ENCODE data around the gene TMC5. TPM values are rescaled to one million over a fixed set of nuclear protein-coding genes. Genes with fewer than 3 reads are reported as not detected.

Gene TMC5
- polyA plus RNA-seq, 1 donor from 2014 or later = not detected

DNA sequence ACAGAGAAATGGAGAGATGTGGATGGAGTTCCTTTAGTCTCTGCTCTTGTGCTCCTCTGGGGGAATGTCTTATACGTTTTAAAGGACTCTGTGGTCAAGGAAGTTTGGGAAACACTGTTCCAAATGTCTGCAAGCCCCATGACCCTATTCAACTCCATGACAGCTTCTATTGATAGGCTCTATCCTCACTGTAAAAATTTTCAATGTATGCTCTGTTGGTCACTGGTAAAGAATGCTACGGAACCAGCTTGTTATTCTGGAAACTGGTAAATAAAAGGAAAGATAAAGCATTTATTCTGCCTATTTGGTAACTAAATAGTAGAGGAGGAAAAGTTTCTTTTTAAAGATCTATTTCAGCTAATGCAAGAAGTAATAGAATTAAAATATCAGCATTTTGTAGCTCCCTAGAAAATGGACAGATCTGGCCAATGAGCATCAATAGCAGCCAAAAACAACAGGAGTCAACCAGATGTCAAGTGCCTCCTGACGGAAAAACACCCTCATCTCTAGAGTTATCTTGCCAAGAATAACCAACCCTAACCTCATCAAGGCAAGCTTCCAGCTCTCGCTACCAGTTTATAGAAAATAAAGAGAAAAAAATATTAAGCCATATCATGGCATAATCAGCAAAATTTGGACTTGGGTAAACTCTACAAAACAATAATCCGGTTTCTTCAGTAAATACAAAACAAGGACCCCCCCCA is 88.1 kb downstream of the TMC5 start:
- peaks cover 9% of the 10 kb centered on the region for H3K36me3 ChIP-seq (ENCODE audit: insufficient read depth, low read length)
- no peak overlapping the region for H3K9ac ChIP-seq (ENCODE audit: low read length)
- no peak overlapping the region for H3K4me2 ChIP-seq (ENCODE audit: low read length)
- no peaks in the 10 kb centered on the region for H3K79me2 ChIP-seq (replicated peaks; ENCODE audit: insufficient read depth, low read length)
- TF ChIP-seq, protein P1, sequence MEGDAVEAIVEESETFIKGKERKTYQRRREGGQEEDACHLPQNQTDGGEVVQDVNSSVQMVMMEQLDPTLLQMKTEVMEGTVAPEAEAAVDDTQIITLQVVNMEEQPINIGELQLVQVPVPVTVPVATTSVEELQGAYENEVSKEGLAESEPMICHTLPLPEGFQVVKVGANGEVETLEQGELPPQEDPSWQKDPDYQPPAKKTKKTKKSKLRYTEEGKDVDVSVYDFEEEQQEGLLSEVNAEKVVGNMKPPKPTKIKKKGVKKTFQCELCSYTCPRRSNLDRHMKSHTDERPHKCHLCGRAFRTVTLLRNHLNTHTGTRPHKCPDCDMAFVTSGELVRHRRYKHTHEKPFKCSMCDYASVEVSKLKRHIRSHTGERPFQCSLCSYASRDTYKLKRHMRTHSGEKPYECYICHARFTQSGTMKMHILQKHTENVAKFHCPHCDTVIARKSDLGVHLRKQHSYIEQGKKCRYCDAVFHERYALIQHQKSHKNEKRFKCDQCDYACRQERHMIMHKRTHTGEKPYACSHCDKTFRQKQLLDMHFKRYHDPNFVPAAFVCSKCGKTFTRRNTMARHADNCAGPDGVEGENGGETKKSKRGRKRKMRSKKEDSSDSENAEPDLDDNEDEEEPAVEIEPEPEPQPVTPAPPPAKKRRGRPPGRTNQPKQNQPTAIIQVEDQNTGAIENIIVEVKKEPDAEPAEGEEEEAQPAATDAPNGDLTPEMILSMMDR (IDR thresholded peaks at IDR 0.05; ENCODE audit: poor library complexity, severe bottlenecking) = no peak
- no peak for TF ChIP-seq EP300 (conservative IDR thresholded peaks at IDR 0.05; ENCODE audit: poor library complexity, severe bottlenecking)
- H4K20me1 ChIP-seq (ENCODE audit: insufficient read depth) = no peaks in the 10 kb centered on the region
- H3K9me3 ChIP-seq (ENCODE audit: low read length) = no peaks in the 10 kb centered on the region
- no peak overlapping the region for H3K4me3 ChIP-seq (ENCODE audit: low read length)
- H3K9me2 ChIP-seq (ENCODE audit: insufficient read depth, low read length) = no peaks in the 10 kb centered on the region
- H3K27me3 ChIP-seq (ENCODE audit: insufficient read depth, low read depth, low read length) = no peaks in the 10 kb centered on the region
- no peak overlapping the region for H2AFZ ChIP-seq (ENCODE audit: low read depth, low read length)
- H3F3A ChIP-seq (ENCODE audit: insufficient read depth, low read length, poor library complexity, severe bottlenecking) = no peaks in the 10 kb centered on the region
- no peak overlapping the region for H3K27ac ChIP-seq (ENCODE audit: low read length)

DNA sequence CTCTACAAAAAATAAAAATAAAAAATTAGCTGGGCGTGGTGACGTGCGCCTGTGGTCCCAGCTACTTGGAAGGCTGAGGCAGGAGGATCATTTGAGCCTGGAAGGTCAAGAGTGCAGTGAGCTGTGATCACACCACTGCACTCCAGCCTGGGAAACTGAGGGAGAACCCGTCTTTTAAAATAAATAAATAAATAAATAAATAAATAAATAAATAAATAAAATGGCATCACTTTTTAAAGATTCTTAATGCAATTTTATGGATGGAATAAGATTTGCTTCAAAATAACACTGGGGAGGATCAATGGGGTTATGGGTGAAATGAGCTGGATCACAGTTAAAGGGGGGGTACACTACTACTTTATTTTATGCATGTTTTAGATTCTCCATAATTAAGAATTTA is 89.3 kb downstream of the TMC5 start:
- H3K4me2 ChIP-seq (ENCODE audit: low read length) = no peak overlapping the region
- H4K20me1 ChIP-seq (ENCODE audit: insufficient read depth) = no peaks in the 10 kb centered on the region
- H3K9ac ChIP-seq (ENCODE audit: low read length) = no peak overlapping the region
- H3K4me3 ChIP-seq (ENCODE audit: low read length) = no peak overlapping the region
- no peak overlapping the region for H3K27ac ChIP-seq (ENCODE audit: low read length)
- H3K9me2 ChIP-seq (ENCODE audit: insufficient read depth, low read length) = no peaks in the 10 kb centered on the region
- TF ChIP-seq, protein P1 (IDR thresholded peaks at IDR 0.05; ENCODE audit: poor library complexity, severe bottlenecking) = no peak
- TF ChIP-seq POLR2AphosphoS5 (IDR thresholded peaks at IDR 0.05) = no peak
- no peak for TF ChIP-seq EP300 (conservative IDR thresholded peaks at IDR 0.05; ENCODE audit: poor library complexity, severe bottlenecking)
- TF ChIP-seq, protein P2, sequence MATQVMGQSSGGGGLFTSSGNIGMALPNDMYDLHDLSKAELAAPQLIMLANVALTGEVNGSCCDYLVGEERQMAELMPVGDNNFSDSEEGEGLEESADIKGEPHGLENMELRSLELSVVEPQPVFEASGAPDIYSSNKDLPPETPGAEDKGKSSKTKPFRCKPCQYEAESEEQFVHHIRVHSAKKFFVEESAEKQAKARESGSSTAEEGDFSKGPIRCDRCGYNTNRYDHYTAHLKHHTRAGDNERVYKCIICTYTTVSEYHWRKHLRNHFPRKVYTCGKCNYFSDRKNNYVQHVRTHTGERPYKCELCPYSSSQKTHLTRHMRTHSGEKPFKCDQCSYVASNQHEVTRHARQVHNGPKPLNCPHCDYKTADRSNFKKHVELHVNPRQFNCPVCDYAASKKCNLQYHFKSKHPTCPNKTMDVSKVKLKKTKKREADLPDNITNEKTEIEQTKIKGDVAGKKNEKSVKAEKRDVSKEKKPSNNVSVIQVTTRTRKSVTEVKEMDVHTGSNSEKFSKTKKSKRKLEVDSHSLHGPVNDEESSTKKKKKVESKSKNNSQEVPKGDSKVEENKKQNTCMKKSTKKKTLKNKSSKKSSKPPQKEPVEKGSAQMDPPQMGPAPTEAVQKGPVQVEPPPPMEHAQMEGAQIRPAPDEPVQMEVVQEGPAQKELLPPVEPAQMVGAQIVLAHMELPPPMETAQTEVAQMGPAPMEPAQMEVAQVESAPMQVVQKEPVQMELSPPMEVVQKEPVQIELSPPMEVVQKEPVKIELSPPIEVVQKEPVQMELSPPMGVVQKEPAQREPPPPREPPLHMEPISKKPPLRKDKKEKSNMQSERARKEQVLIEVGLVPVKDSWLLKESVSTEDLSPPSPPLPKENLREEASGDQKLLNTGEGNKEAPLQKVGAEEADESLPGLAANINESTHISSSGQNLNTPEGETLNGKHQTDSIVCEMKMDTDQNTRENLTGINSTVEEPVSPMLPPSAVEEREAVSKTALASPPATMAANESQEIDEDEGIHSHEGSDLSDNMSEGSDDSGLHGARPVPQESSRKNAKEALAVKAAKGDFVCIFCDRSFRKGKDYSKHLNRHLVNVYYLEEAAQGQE (IDR thresholded peaks at IDR 0.05; ENCODE audit: borderline replicate concordance) = no peak
- no peak for TF ChIP-seq EZH2 (IDR thresholded peaks at IDR 0.05; ENCODE audit: borderline replicate concordance, insufficient read depth, low read length, poor library complexity, severe bottlenecking)
- TF ChIP-seq SMC3 (conservative IDR thresholded peaks at IDR 0.05; ENCODE audit: poor library complexity) = no peak
- TF ChIP-seq TAF1 (IDR thresholded peaks at IDR 0.05; ENCODE audit: low read depth) = no peak
- TF ChIP-seq MXI1 (conservative IDR thresholded peaks at IDR 0.05; ENCODE audit: poor library complexity, severe bottlenecking) = no peak
- no peak for TF ChIP-seq RAD21 (conservative IDR thresholded peaks at IDR 0.05)
- H3F3A ChIP-seq (ENCODE audit: insufficient read depth, low read length, poor library complexity, severe bottlenecking) = no peaks in the 10 kb centered on the region
- no peaks in the 10 kb centered on the region for H3K9me3 ChIP-seq (ENCODE audit: low read length)
- no peaks in the 10 kb centered on the region for H3K27me3 ChIP-seq (ENCODE audit: insufficient read depth, low read depth, low read length)
- no peaks in the 10 kb centered on the region for H3K79me2 ChIP-seq (replicated peaks; ENCODE audit: insufficient read depth, low read length)
- no peak overlapping the region for H2AFZ ChIP-seq (ENCODE audit: low read depth, low read length)
- H3K36me3 ChIP-seq (ENCODE audit: insufficient read depth, low read length) = peaks cover 13% of the 10 kb centered on the region
